ENCODE measurements around the gene DBF4B.

Gene DBF4B

GRCh38 chr17:44777394-44778348 lies 69.2 kb downstream of the DBF4B start:
- DNase-seq (ENCODE audit: low read depth): no peak

GRCh38 chr17:44778656-44779210 lies 70.3 kb downstream of the DBF4B start:
- DNase-seq (ENCODE audit: low read depth): no peak

- DNase-seq (ENCODE audit: low read depth): peak; percentile 57
Measured at GRCh38 chr17:44779211-44780025, 71.0 kb downstream of the DBF4B start.

GRCh38 chr17:44780161-44780560 lies 71.7 kb downstream of the DBF4B start:
- DNase-seq (ENCODE audit: low read depth): no peak

GRCh38 chr17:44780845-44781480 lies 72.5 kb downstream of the DBF4B start:
- DNase-seq (ENCODE audit: low read depth): no peak

- no peak for DNase-seq (ENCODE audit: low read depth)
Measured at GRCh38 chr17:44781551-44782325, 73.3 kb downstream of the DBF4B start.

GRCh38 chr17:44782326-44782850 lies 73.9 kb downstream of the DBF4B start:
- DNase-seq (ENCODE audit: low read depth): no peak

GRCh38 chr17:44785921-44786320 lies 77.5 kb downstream of the DBF4B start:
- DNase-seq (ENCODE audit: low read depth): no peak

GRCh38 chr17:44786551-44787081 lies 78.2 kb downstream of the DBF4B start:
- no peak for DNase-seq (ENCODE audit: low read depth)

GRCh38 chr17:44787271-44787940 lies 78.9 kb downstream of the DBF4B start:
- no peak for DNase-seq (ENCODE audit: low read depth)

- no peak for DNase-seq (ENCODE audit: low read depth)
Measured at GRCh38 chr17:44788139-44788538, 79.7 kb downstream of the DBF4B start.

- peak; percentile 44 for DNase-seq (ENCODE audit: low read depth)
Measured at GRCh38 chr17:44792276-44792675, 83.8 kb downstream of the DBF4B start.

- DNase-seq (ENCODE audit: low read depth): no peak
Measured at GRCh38 chr17:44793885-44794842, 85.7 kb downstream of the DBF4B start.

- DNase-seq (ENCODE audit: low read depth): peak; percentile 70
Measured at GRCh38 chr17:44794851-44795413, 86.5 kb downstream of the DBF4B start.

- no peak for DNase-seq (ENCODE audit: low read depth)
Measured at GRCh38 chr17:44795421-44795820, 87.0 kb downstream of the DBF4B start.

GRCh38 chr17:44795928-44796327 lies 87.5 kb downstream of the DBF4B start:
- no peak for DNase-seq (ENCODE audit: low read depth)

- DNase-seq (ENCODE audit: low read depth): no peak
Measured at GRCh38 chr17:44796731-44797130, 88.3 kb downstream of the DBF4B start.

- DNase-seq (ENCODE audit: low read depth): peak; percentile 58
Measured at GRCh38 chr17:44797802-44798201, 89.3 kb downstream of the DBF4B start.

- no peak for DNase-seq (ENCODE audit: low read depth)
Measured at GRCh38 chr17:44798356-44798755, 89.9 kb downstream of the DBF4B start.

Measured in amniotic epithelial cell (primary cell).